Suprapubic skin (tissue), 4 donors: ENCODE measurements around the gene PARP14. TPM values are rescaled to one million over a fixed set of nuclear protein-coding genes. Genes with fewer than 3 reads are reported as not detected.
A peak's percentile ranks its signal among the peaks of the same experiment; 100 is the strongest.

Source experiments
- DNase-seq, 2 donors: peaks; one replicate each; pipeline ENCODE4 v3.0.0-alpha.2; 2019; ENCODE audit warnings: low spot score in 2 of 2
- H3K27ac ChIP-seq: fragments of 200-600 bp; sonication (generic); one replicate; pipeline ENCODE4 v1.5.1; 2019
- H3K27me3 ChIP-seq: fragments of 200-600 bp; sonication (generic); one replicate; pipeline ENCODE4 v1.5.1; 2019
- H3K36me3 ChIP-seq: fragments of 200-600 bp; sonication (generic); one replicate; pipeline ENCODE4 v1.5.1; 2019
- H3K4me1 ChIP-seq: fragments of 200-600 bp; sonication (generic); one replicate; pipeline ENCODE4 v1.5.1; 2019
- H3K4me3 ChIP-seq: fragments of 200-600 bp; sonication (generic); one replicate; pipeline ENCODE4 v1.5.1; 2019; ENCODE audit warnings: mild to moderate bottlenecking
- H3K9me3 ChIP-seq: fragments of 200-600 bp; sonication (generic); one replicate; pipeline ENCODE4 v1.5.1; 2019
- CTCF ChIP-seq, 2 donors: fragments of 200-600 bp in 1 of 2; fragments of 450-650 bp in 1 of 2; sonication (generic) in 1 of 2; IDR thresholded peaks; one replicate each; pipeline ENCODE4 v1.5.1; 2016 to 2019; ENCODE audit warnings: antibody characterized with exemption in 2 of 2, mild to moderate bottlenecking in 1 of 2, moderate library complexity in 1 of 2
- EP300 ChIP-seq: sonication (generic); formaldehyde crosslinking; IDR thresholded peaks from one replicate; pipeline ENCODE4 v1.6.1; 2017; ENCODE audit warnings: antibody characterized with exemption
- POLR2A ChIP-seq, 2 donors: fragments of 450-650 bp; IDR thresholded peaks; one replicate each; pipeline ENCODE4 v1.6.1; 2017; ENCODE audit warnings: antibody characterized with exemption in 2 of 2, mild to moderate bottlenecking in 2 of 2, moderate library complexity in 2 of 2
- POLR2AphosphoS5 ChIP-seq, 3 donors: sonication (generic); formaldehyde crosslinking; IDR thresholded peaks; one replicate each; pipeline ENCODE4 v1.6.1; 2017; ENCODE audit warnings: antibody characterized with exemption in 3 of 3
- WGBS: methylation state at CpG from one replicate; pipeline ENCODE4 v1.1.5; 2018; 5-methylcytosine and 5-hydroxymethylcytosine counted together
- total RNA-seq, 4 donors: library from RNA; depleted of rRNA; stranded (reverse); fragments of >200 nt; gene quantifications; one replicate each; pipeline ENCODE4 v1.1.0, GENCODE V29; 2016

Gene PARP14
- total RNA-seq, 4 donors from 2014 or later: 5.2 to 34.9 (median 14.5) TPM

- H3K4me3 ChIP-seq: no peak overlapping the region
- peaks cover 7% of the 10 kb centered on the region for H3K4me1 ChIP-seq
- WGBS: 37% methylated on average over 3 of the region's 3 CpGs
- DNase-seq: no peak
- no peaks in the 10 kb centered on the region for H3K9me3 ChIP-seq
- H3K27me3 ChIP-seq: no peaks in the 10 kb centered on the region
- H3K27ac ChIP-seq: no peak overlapping the region
- TF ChIP-seq POLR2A (IDR thresholded peaks at IDR 0.05) (no peak), CTCF (IDR thresholded peaks at IDR 0.05) (no peak), EP300 (no peak), POLR2AphosphoS5 (IDR thresholded peaks at IDR 0.05) (no peak)
- H3K36me3 ChIP-seq: no peaks in the 10 kb centered on the region
Observed at GRCh38 chr3:122674339-122674738, 6.3 kb upstream of the PARP14 start.

DNA sequence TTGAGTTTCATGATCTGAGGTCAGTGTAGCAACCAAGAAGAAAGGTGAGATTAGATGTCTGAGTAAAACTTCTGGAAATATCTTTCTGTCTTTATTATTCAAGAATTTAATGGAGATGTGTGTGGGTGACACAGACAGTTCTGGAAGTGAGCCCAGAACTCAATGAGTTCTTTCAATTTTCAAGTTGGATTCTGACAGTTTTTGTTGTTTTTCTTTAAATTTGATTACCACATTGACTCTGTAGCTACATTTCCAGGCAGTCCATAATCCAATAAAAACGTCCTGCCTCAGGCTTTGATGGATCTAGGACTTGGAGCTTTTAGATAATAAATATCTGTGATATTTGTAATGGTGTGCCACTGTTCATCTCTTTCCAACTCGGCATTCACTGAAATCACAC is 3.9 kb upstream of the PARP14 start:
- Histone ChIP-seq H3K9me3 (no peaks in the 10 kb centered on the region), H3K4me3 (no peak overlapping the region), H3K36me3 (no peaks in the 10 kb centered on the region), H3K27me3 (no peaks in the 10 kb centered on the region), H3K27ac (no peak overlapping the region), H3K4me1 (peaks cover 19% of the 10 kb centered on the region)
- no peak for TF ChIP-seq EP300
- no peak for TF ChIP-seq POLR2A (IDR thresholded peaks at IDR 0.05)
- TF ChIP-seq POLR2AphosphoS5 (IDR thresholded peaks at IDR 0.05): no peak
- TF ChIP-seq CTCF (IDR thresholded peaks at IDR 0.05): no peak
- 76% methylated on average over 2 of the region's 2 CpGs for WGBS
- DNase-seq: no peak

- no peak for DNase-seq
- Histone ChIP-seq H3K36me3 (no peaks in the 10 kb centered on the region), H3K27ac (no peak overlapping the region), H3K4me3 (no peak overlapping the region), H3K9me3 (no peaks in the 10 kb centered on the region), H3K27me3 (no peaks in the 10 kb centered on the region), H3K4me1 (peaks cover 24% of the 10 kb centered on the region)
- WGBS: 74% methylated on average over 1 of the region's 1 CpG
- TF ChIP-seq POLR2AphosphoS5 (IDR thresholded peaks at IDR 0.05): no peak
- TF ChIP-seq EP300: no peak
- no peak for TF ChIP-seq POLR2A (IDR thresholded peaks at IDR 0.05)
- TF ChIP-seq CTCF (IDR thresholded peaks at IDR 0.05): no peak
Observed at GRCh38 chr3:122677216-122677615, 3.4 kb upstream of the PARP14 start.

DNA sequence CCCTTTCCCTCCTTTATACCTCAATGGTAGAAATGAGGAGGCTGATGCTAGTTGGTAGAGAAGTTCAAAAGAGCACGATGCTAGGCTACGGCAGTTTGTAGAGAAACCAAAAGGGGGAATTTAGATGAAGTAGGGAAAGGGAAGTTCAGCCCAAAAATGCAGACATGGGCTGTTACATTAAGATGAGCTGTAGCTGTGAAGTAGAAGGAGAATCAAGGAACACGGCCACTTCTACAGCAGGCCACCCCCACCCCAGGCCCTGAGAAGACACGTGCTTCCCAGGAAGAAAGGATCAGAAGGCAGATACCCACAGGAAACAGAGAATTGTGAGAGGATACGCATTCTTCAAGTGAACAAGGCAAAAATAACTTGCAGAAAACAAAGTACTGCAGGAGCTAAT is 2.1 kb upstream of the PARP14 start:
- no peaks in the 10 kb centered on the region for H3K27me3 ChIP-seq
- TF ChIP-seq POLR2AphosphoS5 (IDR thresholded peaks at IDR 0.05) (no peak), POLR2A (IDR thresholded peaks at IDR 0.05) (no peak), EP300 (no peak), CTCF (IDR thresholded peaks at IDR 0.05) (no peak)
- H3K36me3 ChIP-seq: no peaks in the 10 kb centered on the region
- no peak for DNase-seq
- H3K4me3 ChIP-seq: no peak overlapping the region
- no peak overlapping the region for H3K27ac ChIP-seq
- 71% methylated on average over 5 of the region's 5 CpGs for WGBS
- H3K4me1 ChIP-seq: peaks cover 31% of the 10 kb centered on the region
- no peaks in the 10 kb centered on the region for H3K9me3 ChIP-seq

DNA sequence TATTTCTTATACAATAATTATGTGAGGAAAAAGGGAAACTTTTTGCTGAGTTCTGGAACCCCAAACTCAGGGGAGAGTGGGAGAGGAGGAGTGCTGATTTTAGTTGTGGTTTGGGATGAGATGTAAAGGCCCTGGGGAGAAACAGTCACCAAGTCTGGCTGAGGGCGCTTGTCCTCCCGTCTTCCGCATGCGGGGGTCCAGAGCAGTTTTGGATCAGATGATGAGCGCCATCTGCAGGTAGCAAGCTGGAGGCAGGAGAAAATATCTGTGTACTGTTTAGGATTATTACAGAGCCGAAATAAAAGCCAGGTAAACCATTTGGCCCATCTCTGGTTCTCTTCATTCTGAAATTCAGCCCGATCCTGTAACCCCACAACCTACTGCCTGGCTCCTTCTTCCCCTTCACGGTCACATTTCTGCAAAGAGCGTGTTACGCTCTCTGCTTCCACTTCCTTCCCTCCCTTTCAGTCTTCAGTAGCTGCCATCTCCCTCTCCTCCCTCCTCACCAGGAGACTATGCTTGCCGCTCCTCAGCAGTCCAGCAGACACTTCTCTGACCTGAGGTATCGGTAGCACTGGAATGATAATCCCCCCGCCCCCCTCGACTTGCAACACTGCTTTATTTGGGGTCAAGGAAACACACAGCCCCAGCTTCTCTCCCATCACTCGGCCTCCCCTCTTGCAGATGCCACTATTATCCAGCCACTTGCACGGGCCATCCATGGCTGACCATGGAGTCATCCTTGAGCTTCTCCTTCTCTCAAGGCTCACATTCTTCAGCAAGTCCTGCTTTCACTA is 1.4 kb upstream of the PARP14 start:
- whole genome bisulfite sequencing: 8% methylated on average over 16 of the region's 16 CpGs
- TF ChIP-seq POLR2AphosphoS5 (IDR thresholded peaks at IDR 0.05): peak in 1 of 3 donors; percentile 14
- TF ChIP-seq CTCF (IDR thresholded peaks at IDR 0.05): peak; percentile 69 to 76
- no peak for TF ChIP-seq EP300

More for the DNA sequence above, 1.4 kb upstream of the PARP14 start:
- Histone ChIP-seq H3K36me3 (no peaks in the 10 kb centered on the region), H3K27me3 (no peaks in the 10 kb centered on the region), H3K4me1 (peaks cover 31% of the 10 kb centered on the region), H3K9me3 (no peaks in the 10 kb centered on the region), H3K4me3 (peak overlapping the region; percentile 78), H3K27ac (peak overlapping the region; percentile 93)
- peak; percentile 88 for DNase-seq
